GM12872 (cell line): ENCODE data around the gene UBE3C.

Source experiments
- CTCF ChIP-seq: IDR thresholded peaks from 3 replicates; pipeline ENCODE4 v1.5.1; 2011; ENCODE audit warnings: low read depth, mild to moderate bottlenecking, low read length, moderate library complexity; ENCODE audit not compliant: insufficient read depth

The UBE3C gene

GRCh38 chr7:157149317-157149716 lies 10.6 kb downstream of the UBE3C start:
- TF ChIP-seq CTCF, result no peak

GRCh38 chr7:157150882-157151281 lies 12.2 kb downstream of the UBE3C start:
- TF ChIP-seq CTCF, result no peak

- no peak for TF ChIP-seq CTCF
Measured at GRCh38 chr7:157151626-157152339, 13.1 kb downstream of the UBE3C start.

- no peak for TF ChIP-seq CTCF
Measured at GRCh38 chr7:157152391-157152937, 13.7 kb downstream of the UBE3C start.

GRCh38 chr7:157153260-157153659 lies 14.5 kb downstream of the UBE3C start:
- no peak for TF ChIP-seq CTCF

GRCh38 chr7:157155959-157156358 lies 17.2 kb downstream of the UBE3C start:
- no peak for TF ChIP-seq CTCF

- TF ChIP-seq CTCF, result no peak
Measured at GRCh38 chr7:157158400-157158799, 19.7 kb downstream of the UBE3C start.
